Left ventricle myocardium inferior (tissue), 1 donor: Measurements from ENCODE around the gene ACVR1C. TPM values are rescaled to one million over a fixed set of nuclear protein-coding genes. Genes with fewer than 3 reads are reported as not detected.

Experiments used
- DNase-seq: peaks from one replicate; pipeline ENCODE4 v3.0.0-alpha.2; 2020
- H3K27ac ChIP-seq: fragments of 200-600 bp; replicated peaks from 2 replicates; pipeline ENCODE4 v1.8.0; 2021
- H3K27me3 ChIP-seq: fragments of 200-600 bp; 2 replicates; pipeline ENCODE4 v1.8.0; 2021; ENCODE audit warnings: low read depth
- H3K36me3 ChIP-seq: fragments of 200-600 bp; 2 replicates; pipeline ENCODE4 v1.8.0; 2021
- H3K4me1 ChIP-seq: fragments of 200-600 bp; 2 replicates; pipeline ENCODE4 v1.8.0; 2021
- H3K4me3 ChIP-seq: fragments of 200-600 bp; 2 replicates; pipeline ENCODE4 v1.8.0; 2021; ENCODE audit warnings: mild to moderate bottlenecking, moderate library complexity
- H3K9me3 ChIP-seq: fragments of 200-600 bp; replicated peaks from 2 replicates; pipeline ENCODE4 v1.8.0; 2021
- intact Hi-C: fragments of 100-400 bp; cut with micrococcal nuclease; formaldehyde crosslinking; loops from one replicate; pipeline ENCODE4 v1.11.0; 2022
- total RNA-seq: library from RNA; stranded (reverse); fragmentation: NEBNext Ultra II Directional; extraction: Animal tissue kit (Norgen Biotek cat#: 25700); gene quantifications from one replicate; pipeline ENCODE4 v1.2.1, GENCODE V29; 2021
- TF ChIP-seq, protein P1 (sequence below): fragments of 200-600 bp; IDR thresholded peaks from 2 replicates; pipeline ENCODE4 v1.8.0; 2021; ENCODE audit warnings: antibody characterized with exemption, mild to moderate bottlenecking, borderline replicate concordance
- donor health status: DM: no; HTN: yes; CAD: no; lungs with severe emphysema.

Gene ACVR1C
- total RNA-seq, 1 donor from 2014 or later: 0.36 TPM

DNA sequence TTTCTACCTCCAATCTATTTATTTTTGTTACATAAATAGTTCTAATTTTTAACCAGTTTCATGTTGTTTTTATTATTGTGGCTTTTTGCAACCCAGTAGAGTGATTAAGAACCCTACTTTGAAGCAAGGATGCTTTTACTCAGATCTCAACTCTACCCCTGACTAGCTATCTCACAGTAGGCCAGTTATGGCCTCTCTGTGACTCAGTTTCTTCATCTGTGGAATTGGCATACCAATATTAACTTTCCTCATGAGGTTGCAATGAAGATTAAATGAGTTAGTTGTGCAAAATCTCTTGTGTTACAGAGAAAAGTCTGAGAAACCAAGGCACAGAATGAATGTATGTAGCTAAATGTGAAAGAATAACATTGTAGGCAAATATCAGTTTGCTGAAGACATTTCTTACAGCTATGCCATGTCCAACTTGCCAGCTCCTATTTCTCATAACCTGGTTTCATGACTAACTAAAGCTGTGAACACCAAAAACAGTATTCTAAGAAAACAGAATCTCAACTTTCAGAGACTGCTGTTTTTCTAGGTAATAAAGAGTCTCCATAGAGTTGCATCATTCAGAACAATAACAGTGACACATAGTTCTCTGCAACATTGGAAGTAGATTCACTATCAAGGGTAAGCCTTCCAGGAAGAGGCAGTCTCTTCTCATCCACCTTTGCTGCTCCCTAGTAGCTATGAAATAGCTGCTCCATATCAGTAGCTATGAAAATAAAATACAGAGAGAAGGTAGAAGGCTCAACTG lies 151.5 kb downstream of the ACVR1C start:
- intact Hi-C loops: no loop called here
- Histone ChIP-seq H3K27me3 (no peaks in the 10 kb centered on the region), H3K9me3 (no peaks in the 10 kb centered on the region), H3K27ac (no peak overlapping the region), H3K36me3 (no peaks in the 10 kb centered on the region), H3K4me3 (no peak overlapping the region), H3K4me1 (peaks cover 20% of the 10 kb centered on the region)
- DNase-seq: no peak
- TF ChIP-seq, protein P1, sequence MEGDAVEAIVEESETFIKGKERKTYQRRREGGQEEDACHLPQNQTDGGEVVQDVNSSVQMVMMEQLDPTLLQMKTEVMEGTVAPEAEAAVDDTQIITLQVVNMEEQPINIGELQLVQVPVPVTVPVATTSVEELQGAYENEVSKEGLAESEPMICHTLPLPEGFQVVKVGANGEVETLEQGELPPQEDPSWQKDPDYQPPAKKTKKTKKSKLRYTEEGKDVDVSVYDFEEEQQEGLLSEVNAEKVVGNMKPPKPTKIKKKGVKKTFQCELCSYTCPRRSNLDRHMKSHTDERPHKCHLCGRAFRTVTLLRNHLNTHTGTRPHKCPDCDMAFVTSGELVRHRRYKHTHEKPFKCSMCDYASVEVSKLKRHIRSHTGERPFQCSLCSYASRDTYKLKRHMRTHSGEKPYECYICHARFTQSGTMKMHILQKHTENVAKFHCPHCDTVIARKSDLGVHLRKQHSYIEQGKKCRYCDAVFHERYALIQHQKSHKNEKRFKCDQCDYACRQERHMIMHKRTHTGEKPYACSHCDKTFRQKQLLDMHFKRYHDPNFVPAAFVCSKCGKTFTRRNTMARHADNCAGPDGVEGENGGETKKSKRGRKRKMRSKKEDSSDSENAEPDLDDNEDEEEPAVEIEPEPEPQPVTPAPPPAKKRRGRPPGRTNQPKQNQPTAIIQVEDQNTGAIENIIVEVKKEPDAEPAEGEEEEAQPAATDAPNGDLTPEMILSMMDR: no peak

Other genes starting within 250 kb of the ACVR1C start
- gene CYTIP, start 184.8 kb downstream of the ACVR1C start, total RNA-seq: 0.82 TPM
- gene ACVR1, start 247.5 kb upstream of the ACVR1C start, total RNA-seq: 30.6 TPM